Ishikawa (cell line): Measurements from ENCODE around the gene TJP2.

Experiments used
- CREB1 ChIP-seq: IDR thresholded peaks from 2 replicates; pipeline ENCODE4 v1.6.1; 2012; ENCODE audit warnings: low read depth
- EGR1 ChIP-seq: IDR thresholded peaks from 2 replicates; pipeline ENCODE4 v1.6.1; 2012
- EP300 ChIP-seq: IDR thresholded peaks from 2 replicates; pipeline ENCODE4 v1.6.1; 2012; ENCODE audit warnings: borderline replicate concordance
- FOXM1 ChIP-seq: IDR thresholded peaks from 2 replicates; pipeline ENCODE4 v1.6.1; 2012; ENCODE audit warnings: low read depth, borderline replicate concordance
- MAX ChIP-seq: IDR thresholded peaks from 2 replicates; pipeline ENCODE4 v1.6.1; 2012
- RAD21 ChIP-seq: IDR thresholded peaks from 2 replicates; pipeline ENCODE4 v1.6.1; 2012; ENCODE audit warnings: low read depth
- REST ChIP-seq: IDR thresholded peaks from 2 replicates; pipeline ENCODE4 v1.6.1; 2012; ENCODE audit warnings: low read depth, mild to moderate bottlenecking
- TAF1 ChIP-seq: IDR thresholded peaks from 2 replicates; pipeline ENCODE4 v1.6.1; 2012; ENCODE audit warnings: low read depth, mild to moderate bottlenecking
- TCF12 ChIP-seq: IDR thresholded peaks from 2 replicates; pipeline ENCODE4 v1.6.1; 2012; ENCODE audit warnings: low read depth

- TF ChIP-seq MAX (no peak), TCF12 (no peak), TAF1 (no peak), REST (no peak), EP300 (no peak), CREB1 (no peak), FOXM1 (no peak), RAD21 (no peak), EGR1 (no peak)
Observed at GRCh38 chr9:69232135-69232534, 58.1 kb downstream of the TJP2 start.
